HG03571 (cell line): ENCODE data around the gene DIDO1.
A peak's percentile ranks its signal among the peaks of the same experiment; 100 is the strongest.
"Not testable (repeated sequence)": the region's sequence is repeated elsewhere in the genome, so short reads cannot be mapped to it uniquely, and the experiment has no call there.

Experiments used
- ATAC-seq: cut with Tn5 transposase; IDR thresholded peaks from one replicate; pipeline ENCODE4 v1.9.1; 2021; ENCODE audit not compliant: unreplicated experiment

Gene DIDO1

DNA sequence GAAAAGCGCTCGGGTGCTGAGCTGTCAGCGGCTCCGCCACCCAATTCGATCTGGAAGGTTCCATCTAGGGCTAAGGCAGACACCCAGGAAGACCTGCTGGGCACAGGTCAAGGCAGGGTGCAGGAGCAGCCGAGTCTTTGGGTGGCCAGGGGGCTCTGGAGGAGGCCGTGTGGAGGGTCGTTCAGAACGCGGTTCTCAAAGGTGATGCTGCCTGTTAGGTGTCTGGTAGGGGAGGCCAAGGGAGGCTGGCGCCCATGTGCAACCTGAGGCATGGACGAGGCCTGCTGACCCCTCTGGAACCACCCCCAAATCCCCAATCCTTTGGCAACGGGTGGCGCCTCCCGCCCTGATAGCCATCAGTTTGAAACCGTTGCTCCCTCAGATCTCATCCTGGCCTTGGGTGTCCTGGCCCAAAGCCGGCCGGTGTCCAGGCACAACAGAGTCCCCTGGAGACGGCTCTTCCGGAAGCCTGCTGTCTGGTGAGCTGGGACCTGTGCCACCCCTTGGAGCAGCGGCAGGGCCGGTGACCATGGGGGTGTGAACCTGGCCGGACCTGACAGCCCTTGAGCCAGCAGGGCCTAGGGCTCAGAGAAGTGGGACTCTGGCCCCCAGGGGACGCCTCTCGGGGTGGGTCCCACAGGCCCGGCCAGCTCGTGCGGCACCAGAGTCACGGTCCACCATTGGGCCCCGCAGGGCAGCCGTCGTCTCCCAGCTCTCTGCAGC lies 36.7 kb upstream of the DIDO1 start:
- ATAC-seq = no peak

DNA sequence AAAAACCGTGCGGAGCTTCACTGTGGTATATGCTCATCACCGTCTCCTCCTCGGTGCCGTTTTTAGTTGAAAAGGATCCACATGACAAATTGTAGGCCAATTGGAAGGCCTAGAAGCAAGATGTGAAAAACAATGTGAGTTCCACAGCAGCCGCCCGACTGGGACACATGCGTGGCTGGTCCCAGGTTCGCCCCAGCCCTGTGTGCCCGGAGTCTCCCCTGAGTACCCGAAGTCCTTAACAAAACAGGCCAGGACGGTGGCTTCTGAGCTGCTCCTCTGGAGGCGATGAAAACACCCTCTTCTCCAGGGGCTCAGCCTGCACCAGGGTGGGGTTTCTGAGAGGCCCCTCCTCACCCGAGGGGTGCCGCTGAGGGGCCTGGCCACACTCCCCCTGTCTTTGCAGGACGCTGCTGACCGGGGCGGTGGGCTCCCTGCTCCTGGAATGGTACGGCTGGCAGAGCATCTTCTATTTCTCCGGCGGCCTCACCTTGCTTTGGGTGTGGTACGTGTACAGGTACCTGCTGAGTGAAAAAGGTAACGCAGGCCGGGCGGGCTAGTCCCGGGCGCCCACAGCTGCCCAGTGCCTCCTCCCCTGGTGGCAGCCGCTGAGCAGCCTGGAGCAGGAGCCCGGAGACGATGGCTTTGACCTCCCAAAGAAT lies 36.0 kb upstream of the DIDO1 start:
- no peak for ATAC-seq

DNA sequence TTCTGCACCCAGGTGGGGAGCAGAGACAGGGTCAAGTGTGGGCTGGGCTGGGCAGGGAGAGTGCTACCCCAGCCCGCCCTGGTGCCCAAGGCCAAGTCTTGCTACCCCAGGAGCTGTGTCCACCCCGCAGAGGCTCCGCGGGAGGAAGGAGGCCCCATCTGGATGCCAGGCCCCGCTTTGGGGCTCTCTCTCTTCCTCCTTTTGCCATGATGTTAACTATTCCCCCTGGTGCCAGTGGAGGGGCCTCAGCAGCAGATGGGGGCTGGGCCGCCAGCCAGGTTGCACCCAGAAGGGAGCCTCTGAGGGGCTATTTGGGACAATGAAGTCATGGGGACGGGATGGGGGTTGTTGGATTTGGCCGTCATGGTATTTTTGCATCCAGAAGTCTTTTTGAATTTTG lies 35.5 kb upstream of the DIDO1 start:
- no peak for ATAC-seq

DNA sequence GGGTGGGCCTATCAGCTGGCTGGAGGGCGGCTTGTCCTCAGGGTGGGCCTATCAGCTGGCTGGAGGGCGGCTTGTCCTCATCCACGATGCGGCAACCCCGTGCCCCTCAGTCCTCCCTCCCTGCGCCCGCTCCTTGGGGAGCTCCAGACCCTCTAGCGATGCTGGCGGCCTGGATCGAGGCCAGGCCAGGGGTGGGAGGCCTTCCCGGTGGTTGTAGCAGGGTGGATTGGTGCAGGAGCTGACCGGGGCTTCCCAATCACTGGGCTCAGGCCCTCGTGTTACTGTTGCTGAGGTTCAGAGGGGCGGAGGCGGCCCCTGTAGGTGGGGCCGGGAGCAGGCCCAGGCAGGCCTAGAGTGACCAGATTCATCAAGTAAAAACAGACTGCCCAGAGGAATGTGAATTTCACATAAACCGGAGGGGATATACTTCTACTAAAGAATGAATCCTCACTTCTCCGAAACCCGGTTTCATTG lies 35.0 kb upstream of the DIDO1 start:
- no peak for ATAC-seq

DNA sequence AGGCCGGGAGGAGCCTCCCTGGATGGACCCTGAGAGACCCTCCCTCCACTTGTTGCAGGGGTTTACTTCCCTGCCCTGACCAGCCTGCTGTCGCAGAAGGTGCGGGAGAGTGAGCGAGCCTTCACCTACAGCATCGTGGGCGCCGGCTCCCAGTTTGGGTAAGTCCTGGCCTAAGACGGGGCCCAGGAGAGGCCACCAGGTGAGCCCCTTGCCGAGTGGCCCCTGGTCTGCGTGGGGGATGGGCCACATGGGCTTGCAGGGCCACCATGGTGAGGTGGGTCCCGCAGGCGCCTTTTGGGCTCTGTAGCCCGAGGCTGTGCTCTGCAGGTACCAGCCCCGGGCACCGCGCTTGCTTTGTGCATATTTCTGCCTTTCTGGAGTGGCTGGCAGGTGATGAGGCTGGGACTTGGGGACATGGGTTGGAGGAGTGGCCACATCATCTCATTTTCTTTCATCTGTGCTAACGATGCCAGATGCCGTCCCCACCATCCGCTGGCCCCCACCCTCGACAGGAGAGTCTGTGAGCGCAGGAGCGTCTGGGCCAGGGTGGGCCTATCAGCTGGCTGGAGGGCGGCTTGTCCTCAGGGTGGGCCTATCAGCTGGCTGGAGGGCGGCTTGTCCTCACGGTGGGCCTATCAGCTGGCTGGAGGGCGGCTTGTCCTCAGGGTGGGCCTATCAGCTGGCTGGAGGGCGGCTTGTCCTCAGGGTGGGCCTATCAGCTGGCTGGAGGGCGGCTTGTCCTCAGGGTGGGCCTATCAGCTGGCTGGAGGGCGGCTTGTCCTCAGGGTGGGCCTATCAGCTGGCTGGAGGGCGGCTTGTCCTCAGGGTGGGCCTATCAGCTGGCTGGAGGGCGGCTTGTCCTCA lies 34.4 kb upstream of the DIDO1 start:
- not testable (repeated sequence) for ATAC-seq

DNA sequence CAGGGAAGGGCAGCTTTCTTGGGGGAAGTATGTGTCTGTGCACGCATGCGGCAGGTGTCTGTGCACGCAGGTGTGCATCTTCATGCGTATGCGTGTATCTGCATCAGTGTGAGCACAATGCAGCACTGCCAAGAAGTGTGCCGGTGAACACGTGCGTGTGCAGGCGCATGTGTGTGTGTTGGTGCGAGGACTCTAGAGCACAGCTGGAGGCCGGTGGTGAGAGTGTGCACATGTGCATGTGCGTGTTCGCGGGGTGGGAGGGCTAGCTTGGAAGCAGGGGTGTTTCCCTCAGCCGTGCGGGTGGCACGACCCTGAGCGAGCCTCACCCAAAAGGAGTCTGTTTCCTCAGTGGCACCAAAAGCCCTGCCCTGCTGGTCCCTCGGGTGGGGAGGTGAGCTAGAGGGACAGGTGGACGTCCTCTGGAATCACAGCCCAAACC lies 33.7 kb upstream of the DIDO1 start:
- ATAC-seq = no peak

DNA sequence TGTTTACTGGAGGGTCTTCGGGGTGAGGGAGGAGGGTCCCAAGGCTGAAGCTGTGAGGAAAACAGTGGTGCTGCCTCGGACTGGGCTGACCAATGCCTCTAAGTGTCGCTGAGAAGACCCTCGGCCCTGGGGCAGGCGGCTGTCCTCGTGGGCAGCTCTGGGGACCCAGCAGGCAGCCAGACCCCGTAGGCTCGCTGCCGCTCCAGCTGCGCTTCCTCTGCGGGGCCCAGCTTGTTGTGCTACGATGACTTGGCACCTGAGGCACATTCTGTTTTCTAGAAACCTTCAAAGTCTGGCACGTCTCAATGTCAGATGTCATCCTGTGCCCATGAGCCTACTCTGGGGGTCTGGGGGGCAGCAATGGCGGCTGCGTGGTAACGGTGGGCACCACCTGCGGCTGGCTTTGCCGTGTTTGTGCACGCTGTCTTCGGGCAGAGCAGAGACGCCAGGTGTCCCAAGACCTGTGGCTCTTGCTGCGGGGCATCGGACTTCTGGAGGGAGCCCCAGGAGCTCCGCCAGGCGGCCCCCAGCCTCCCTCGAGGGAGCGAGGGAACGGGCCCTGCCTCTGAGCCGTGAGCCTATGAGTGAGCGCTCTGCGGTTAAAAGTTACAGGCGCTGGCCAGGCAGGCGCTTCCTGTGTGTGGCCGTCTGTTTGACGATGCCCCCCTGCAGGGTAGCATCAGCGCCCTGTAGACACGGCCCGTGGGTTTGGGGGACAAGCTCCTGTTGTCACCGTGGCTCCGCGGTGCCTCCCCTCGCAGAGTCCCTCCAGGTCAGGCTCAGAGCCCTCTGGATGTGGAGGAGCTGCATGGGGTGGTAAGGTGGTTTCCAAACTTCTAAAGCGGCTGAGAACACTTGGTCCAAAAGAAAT lies 33.0 kb upstream of the DIDO1 start:
- ATAC-seq = no peak

DNA sequence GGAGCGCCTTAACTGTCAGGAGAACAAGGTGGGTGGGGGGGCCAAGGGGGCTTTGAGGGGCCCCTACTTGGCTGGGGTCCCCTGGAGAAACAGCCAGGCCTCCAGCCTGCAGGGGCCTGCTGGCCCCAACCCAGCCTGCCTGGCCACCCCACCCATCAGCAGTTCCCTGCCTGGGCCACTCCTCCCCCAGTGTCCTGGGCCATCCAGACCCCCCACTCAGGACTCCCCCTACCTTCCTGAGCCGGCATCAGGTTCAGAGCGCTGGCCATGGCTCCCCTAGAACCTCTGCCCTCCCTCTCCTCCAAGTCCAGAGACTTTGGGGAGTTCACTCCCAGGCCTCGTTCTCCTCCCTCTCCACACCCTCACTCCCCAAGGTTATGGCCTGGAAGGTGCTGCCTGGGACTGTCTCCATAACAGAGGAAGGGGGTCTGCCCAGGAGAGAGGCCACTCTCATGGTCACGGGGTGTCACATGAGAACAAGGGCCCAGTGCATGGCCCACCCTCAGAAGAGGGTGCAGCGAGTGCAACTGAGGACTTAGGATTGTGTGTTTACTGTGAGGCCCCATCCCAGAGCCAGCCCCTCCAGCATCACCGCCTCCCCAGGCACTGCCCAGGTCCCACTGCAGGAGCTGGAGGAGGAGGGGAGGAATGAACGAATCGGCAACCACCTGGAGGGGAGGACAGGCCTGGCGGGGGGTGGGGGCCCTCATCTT lies 32.2 kb upstream of the DIDO1 start:
- no peak for ATAC-seq

DNA sequence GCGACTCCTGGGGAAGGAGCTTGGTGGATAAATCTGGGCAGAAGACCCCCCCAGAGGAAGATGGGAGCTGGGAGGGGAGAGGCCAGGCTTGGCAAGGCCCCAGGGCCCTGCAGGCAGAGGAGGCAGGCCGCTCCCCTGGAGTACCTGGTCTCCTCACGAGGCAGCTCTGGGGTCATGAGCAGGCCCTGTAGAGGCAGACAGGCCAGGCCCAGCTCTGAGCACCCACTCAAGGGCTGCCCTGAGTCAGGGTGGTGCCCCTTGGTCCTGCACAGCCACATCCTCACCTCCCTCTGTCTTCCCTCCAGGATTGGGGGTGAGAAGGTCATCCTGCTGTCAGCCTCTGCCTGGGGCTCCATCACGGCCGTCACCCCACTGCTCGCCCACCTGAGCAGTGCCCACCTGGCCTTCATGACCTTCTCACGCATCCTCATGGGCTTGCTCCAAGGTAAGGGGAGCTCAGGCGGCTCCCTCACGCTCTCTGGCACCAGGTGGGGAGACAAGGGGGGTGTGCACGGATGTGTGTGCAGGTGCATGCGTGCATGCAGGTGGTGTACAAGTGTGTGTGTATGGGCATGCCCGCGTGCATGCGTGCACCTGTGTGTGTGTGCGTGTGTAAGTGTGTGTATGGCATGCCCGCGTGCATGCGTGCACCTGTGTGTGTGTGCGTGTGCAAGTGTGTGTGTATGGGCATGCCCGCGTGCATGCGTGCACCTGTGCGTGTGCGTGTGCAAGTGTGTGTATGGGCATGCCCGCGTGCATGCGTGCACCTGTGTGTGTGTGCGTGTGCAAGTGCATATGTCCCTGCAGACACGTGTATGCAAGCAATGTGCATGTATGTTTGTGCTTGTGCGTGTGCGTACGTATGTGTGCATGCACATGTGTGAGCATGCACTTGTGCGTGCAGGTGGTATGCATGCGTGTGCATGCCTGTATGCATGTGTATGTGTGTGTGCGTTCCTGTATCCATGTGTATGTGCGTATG lies 31.1 kb upstream of the DIDO1 start:
- ATAC-seq = no peak

DNA sequence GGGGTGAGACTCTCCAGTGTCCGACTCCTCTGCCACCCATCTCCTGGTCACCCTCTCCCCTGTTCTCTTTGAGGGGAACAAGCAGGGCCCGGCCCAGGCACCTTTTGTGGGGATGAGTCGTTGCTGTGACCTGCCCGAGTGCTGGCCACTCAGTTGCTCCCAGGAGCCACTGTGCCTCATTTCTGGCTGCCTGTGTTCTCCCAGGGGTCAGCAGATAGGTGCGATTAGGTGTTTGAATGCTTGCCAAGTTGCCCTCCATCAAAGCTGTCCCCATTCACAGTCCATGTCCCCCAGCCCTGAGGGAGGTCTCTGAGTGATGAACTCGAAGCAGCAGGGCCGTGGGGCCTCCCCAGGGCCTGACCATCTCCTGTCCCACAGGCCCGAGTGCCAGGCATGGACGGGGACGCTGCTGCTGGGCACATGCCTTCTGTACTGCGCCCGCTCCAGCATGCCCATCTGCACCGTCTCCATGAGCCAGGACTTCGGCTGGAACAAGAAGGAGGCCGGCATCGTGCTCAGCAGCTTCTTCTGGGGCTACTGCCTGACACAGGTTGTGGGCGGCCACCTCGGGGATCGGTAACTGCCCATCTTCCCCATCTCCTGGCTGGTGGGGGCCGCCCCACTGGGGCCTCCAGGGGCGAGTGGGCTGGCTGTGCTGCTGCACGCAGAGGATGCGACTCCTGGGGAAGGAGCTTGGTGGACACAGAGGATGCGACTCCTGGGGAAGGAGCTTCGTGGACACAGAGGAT lies 30.3 kb upstream of the DIDO1 start:
- ATAC-seq = no peak

DNA sequence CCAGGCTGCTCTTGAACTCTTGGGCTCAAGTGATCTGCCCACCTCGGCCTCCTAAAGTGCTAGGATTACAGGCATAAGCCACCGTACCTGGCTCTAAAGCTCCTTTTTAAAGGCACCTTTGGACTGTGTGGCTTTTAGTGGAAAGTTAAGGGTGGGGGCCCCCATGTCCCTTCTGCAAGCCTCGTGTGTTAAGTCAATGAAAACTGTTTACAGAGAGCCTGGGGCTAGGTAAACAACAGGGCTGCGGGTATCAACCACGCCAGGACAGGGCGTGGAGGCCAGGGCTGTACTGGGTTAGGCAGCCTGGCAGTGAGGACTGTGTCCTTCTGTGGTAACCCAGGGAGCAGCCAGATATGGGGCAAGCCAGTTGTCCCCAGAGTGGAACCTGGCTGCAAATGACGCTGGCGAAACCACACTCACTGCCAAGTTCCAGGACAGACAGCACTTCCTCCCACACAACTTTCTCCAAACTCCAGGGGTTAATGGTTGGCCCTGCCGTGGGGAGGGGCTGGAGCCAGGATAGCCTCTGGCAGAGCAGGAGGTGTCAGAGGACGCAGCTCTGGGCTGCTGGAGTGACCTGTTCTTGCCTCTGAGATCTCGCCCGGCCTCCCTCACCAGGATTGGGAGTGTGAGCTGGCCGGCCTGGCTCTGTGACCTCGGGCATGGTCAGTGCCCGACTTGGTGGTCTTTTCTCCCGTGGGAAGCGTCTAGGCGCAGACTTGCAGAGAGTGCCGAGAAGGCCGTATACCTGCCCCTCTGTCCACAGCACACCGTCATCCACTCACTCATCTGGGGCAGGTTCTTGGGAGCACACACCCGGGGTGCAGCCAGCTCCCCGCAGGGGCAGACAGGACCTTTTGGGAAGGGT lies 29.4 kb upstream of the DIDO1 start:
- no peak for ATAC-seq

DNA sequence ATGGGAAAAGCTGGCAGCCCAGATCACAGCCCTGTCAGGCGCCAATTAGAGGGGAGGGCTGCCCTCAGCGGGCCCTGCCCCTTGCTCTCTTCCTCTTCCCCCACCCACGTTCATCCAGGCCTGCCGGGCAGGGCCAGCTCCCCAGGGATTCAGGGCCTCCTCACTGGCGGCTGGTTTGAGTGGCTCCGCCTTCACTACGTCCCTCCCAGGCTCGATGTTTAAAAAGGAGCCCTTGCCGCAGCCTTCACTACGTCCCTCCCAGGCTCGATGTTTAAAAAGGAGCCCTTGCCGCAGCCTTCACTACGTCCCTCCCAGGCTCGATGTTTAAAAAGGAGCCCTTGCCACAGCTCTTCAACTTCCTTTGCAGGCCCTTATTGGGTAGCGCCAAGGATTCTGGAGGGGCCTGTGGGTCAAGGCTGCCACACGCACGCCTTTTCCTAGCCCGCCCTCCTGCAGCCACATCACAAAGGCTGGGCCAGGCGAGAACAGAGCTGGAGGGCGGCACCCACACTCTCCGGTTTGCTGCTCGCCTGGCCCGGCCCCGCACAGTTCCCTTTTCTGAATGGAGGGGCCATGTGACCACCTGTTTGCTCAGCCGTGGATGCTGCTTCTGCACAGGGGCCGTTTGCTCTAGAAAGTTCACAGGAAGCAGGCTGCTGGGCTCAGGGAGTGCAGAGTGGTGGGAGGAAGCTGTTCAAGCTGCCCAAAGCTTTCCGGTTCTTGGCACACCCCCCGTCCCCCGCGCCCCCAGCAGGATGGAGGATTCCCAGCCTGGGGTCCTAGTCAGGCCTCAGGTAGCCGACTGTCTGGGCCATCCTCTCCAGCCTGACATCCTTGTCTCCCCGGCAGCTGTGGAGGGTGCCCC lies 27.8 kb upstream of the DIDO1 start:
- ATAC-seq = peak; percentile 66

DNA sequence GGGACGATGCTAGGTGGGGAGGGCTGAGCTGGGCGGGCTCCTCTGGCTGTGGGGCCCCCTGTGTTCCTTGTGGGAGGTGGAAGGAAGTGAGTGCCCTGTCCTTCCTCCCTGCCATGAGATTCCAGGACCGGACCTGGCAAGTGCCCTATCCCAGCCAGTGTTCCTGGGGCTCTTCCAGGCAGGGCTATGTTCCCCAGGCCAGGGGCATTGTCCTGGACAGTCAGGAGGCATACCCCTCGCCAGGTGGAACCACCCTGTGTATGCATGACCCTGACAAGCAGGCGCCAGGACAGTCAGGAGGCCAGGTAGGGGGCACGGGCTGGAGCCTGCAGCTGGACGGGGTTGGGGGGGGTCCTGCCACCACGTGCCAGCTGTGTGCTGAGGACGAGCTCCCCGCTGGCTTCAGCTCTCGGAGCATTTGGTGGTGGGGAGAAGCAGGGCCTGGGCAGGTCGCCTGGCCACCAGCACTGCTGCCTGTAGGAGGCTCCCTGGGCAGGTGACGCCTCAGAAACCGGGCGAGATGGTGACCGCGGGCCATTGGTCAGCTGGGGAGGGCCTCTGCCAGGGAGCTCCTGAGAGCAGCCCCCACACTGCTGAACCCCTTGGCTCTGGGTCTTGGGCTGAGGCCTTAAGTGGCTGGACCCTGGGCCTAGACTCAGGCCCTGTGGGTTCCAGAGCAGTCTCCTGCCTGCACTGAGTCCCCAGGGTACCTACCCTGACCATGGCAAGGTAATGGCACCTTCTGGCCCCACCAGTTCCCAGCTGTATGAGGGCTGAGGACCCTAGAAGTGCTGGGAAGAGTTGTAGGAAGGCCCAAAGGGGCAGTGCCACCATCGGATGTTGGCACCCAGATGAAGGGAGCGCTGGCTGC lies 26.9 kb upstream of the DIDO1 start:
- no peak for ATAC-seq

DNA sequence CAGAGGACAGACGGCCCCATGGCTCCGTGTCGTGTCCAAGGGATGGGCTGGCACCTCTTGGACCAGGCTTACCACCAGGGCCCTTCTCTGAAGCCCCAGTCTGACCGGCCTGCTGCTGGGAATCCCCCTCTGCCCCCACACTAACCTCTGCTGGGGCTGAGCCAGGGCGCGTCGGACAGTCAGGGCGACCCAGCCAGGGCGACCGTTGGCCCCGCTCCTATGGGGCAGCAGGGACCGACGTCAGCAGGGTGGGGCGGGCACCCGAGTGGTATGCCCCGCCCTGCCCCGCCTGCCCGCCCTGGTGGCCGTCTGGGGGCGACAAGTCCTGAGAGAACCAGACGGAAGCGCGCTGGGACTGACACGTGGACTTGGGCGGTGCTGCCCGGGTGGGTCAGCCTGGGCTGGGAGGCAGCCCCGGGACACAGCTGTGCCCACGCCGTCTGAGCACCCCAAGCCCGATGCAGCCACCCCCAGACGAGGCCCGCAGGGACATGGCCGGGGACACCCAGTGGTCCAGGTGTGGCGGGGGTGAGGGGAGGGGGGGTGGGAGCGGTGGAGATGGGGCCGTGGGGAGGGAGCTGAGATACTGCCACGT lies 26.2 kb upstream of the DIDO1 start, which contains the start of gene SLC17A9:
Gene SLC17A9, plus strand, starts transcription at position 337 of the 595 bp plus-strand sequence. Its CDS starts 122 bp downstream, at position 459.
- no peak for ATAC-seq

DNA sequence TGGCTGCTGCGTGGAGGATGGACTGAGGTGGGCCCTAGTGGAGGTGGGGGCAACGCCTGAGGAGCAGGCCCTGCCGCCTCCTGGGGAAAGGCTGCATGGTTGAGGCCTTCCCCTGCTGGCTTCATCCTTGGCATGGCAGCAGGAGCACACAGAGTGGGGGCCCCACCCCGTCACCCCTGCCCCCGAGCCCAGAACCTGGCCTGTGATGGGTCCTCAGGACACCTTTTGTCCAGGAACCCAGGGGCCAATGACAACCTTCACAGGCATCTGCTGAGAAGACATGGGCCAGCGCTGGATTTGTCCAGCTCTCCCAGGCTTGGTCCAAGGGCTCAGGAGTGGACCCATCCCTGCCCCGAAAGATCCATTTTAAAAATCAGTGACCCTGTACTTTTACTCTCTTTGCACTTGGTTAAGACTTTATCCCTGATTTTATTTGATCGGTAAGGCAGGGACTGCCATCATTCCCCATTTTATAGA lies 25.6 kb upstream of the DIDO1 start:
- no peak for ATAC-seq
